ENCODE measurements around the gene SWSAP1.
"Not testable (repeated sequence)": the region's sequence is repeated elsewhere in the genome, so short reads cannot be mapped to it uniquely, and the experiment has no call there.

Gene SWSAP1

DNA sequence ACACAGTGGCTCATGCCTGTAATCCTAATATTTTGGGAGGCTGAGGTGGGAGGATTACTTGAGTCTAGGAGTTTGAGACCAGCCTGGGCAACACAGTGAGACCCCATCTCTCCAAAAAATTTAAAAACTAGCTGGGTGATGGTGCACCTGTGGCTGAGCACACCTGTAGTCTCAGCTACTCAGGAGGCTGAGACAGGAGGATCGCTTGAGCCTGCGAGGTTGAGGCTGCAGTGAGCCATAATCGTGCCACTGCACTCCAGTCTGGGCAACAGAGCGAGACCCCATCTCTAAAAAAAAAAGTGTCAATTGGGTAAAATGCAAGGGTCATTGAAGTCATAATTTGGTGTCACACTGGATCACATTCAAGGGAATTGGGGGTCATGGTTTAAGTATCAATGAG lies 20.4 kb upstream of the SWSAP1 start:
- in situ Hi-C loops (cut with HindIII; ENCODE audit: low sequenced_read_pairs), result not testable (repeated sequence)

DNA sequence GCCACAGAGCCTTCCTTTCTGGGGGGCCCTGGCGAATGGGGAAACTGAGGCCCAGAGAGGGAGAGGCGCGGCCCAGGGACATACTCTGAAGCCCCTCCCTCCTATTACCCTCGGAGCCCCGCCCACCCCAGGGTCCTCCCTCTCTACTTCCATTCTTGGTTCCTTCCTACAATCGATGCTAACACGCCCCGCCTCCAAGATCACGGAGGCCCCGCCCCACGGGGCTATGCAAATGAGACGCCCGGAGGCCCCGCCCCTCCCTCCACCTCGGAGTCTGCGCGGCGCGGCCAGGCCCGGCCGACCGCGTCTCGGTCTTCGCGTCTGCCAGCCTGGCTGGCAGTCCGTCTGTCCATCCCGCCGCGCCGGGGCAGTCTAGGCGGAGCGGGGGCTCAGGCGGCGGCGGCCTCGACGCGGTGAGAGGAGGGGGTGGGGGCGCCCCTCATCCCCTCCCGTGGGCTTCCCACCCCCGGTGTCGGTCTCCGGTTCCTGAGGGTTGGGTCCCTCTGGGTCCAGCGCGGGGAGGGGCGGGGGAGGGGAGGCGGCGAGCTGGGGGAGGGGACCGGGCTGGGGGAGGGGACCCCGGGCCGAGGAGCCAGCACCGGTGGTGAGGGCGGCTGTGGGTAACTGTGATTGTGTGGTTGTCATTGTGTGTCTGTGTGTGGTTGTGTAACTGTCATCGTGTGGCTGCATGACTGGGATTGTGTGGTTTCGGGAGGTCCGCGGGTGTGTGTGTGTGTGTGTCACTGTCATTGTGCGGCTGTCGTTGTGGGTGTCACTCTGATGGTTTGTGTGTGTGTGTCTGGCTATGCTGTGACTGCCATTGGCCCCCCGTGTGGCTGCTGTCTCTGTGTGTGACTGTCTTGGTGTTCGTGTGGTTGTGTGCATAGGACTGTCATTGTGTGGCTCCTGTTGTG lies 19.0 kb upstream of the SWSAP1 start, which contains the start of gene PLPPR2:
PLPPR2 (plus strand) TSS at position 273 of the 914 bp plus-strand sequence. CDS start 2,242 bp downstream, outside the sequence.
- in situ Hi-C loops (cut with HindIII; ENCODE audit: low sequenced_read_pairs), result no loop called here

DNA sequence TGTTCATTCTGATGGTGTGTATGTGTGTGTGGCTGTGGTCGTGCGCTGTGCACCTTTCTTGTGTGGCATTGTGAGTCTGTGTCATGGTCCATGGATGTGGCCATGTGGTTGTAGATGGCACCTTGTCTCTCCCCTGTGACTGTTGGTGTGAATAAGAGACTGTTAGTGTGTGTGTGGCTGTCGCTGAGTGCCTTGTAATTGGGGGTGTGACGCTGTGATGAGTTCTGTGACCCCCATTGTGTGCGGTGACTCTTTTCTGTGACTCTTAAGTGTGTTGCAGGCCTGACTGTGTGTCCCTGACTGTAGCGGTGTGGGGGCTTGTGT lies 18.4 kb upstream of the SWSAP1 start:
- in situ Hi-C loops (cut with HindIII; ENCODE audit: low sequenced_read_pairs), result no loop called here

DNA sequence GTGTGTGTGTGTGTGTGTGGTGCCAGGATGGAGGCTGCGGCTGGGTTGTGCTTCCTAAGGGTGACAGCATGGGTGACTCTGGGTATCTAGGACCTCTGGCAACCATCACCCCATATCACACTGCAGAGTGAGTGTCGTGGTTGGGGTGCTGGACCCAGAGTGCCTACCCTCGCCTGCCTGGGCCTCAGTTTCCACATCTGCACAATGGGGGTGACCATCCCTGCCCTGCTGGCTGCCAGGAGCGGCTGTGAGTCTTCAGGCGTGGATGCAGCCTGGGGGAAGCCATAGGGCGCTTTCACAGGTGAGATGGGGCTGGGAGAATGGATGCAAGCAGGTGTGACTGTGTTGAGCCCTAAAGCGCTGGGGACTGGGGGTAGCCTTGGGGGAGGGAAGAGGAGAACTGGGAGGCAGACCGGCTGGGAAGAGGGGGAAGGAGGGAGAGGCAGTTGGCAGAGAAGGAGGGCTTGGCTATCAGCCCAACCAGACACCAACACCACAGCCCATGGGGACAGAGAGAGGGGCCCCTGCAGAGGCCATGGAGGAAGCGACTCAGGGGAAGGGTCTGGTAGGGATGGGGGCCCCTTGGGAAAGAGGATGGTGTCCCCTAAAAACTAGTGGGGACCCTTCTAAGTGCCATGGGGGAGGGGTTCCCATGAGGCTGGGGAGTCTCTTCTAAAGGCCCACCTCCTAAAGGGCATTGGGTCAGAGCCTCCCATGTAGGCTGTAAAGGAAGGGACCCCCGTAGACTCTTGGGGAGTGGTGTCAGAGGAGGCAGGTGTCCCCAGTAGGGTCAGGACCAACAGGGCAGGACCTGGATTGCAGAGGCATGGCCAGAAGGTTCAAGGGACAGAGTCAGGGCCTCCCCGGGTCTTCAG lies 17.6 kb upstream of the SWSAP1 start:
- in situ Hi-C loops (cut with HindIII; ENCODE audit: low sequenced_read_pairs), result no loop called here

DNA sequence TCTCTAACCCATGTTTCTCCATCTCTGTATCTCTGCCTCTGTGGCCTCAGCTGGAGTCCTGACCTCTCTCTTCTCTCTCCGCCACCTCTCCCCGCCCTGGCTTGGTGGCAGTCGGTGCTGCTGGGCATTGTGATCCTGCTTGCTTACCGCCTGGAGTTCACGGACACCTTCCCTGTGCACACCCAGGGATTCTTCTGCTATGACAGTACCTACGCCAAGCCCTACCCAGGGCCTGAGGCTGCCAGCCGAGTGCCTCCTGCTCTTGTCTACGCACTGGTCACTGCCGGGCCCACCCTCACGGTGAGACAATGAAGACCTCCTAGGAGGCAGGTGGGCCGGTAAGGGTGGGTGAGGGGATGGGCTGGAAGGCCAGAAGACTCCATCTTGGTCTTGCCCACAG lies 15.0 kb upstream of the SWSAP1 start:
- in situ Hi-C loops (cut with HindIII; ENCODE audit: low sequenced_read_pairs), result no loop called here

DNA sequence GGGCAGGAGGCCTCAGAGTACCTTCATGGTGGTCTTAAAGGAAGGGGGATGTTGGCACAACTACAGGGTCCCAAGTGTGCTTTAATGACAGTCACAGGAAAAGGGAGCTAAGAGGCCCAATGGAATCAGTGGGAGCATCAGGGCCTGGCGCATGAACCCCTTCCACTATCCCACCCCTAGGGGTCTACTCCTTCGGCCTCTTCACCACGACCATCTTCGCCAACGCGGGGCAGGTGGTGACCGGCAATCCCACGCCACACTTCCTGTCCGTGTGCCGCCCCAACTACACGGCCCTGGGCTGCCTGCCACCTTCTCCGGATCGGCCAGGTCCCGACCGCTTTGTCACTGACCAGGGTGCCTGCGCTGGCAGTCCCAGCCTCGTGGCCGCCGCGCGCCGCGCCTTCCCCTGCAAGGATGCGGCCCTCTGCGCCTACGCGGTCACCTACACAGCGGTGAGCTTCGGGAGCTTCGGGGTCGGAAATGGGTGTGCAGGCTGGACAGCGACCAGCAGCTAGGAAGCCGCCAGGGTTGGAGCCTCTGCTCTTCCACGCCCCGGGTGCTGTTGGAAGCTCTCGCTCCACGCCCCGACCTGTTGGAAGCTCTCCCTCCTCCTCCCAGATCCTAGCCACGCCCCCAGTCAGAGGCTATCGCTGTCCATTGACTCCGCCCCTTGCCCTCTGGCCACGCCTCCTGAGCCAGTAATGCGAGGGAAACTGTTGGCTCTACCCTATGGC lies 13.3 kb upstream of the SWSAP1 start:
- in situ Hi-C loops (cut with HindIII; ENCODE audit: low sequenced_read_pairs), result no loop called here

DNA sequence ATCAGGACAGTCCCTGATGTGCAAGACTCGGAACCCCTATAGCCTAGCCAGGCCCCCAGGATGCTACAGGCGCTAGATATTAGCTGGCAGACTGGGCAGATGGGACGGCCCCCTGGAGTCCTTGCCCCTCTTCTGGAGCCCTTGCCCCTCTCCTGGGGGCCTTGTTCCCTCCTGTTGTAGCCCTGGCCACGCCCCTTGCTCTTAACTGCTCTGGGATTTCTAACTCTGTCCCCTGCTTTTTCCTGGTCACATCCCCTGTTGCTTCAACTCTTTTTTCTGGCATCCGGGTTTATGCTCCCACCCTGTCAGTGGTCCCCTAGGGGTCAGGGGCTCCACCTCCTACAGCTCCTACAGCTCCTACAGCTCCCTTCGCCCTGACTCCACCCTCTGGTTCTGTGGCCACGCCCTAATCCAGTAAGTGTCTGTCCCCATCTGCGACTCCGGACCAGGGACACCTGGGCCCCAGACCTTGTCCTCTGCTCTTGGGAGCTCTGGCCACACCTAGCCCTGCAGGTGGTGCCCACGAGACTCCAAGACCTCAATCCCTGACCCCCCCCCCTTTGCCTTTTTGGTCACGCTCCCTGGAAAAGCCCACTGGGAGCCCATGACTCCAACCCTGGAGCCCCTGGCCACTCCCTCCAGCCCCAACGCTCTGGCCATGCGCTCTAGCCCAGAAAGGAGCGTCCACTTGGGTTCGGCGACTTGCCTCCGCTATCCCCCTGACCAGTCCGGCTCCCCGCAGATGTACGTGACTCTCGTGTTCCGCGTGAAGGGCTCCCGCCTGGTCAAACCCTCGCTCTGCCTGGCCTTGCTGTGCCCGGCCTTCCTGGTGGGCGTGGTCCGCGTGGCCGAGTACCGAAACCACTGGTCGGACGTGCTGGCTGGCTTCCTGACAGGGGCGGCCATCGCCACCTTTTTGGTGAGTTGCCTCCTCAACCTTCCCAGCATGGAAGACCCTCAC lies 12.4 kb upstream of the SWSAP1 start:
- in situ Hi-C loops (cut with HindIII; ENCODE audit: low sequenced_read_pairs), result no loop called here

DNA sequence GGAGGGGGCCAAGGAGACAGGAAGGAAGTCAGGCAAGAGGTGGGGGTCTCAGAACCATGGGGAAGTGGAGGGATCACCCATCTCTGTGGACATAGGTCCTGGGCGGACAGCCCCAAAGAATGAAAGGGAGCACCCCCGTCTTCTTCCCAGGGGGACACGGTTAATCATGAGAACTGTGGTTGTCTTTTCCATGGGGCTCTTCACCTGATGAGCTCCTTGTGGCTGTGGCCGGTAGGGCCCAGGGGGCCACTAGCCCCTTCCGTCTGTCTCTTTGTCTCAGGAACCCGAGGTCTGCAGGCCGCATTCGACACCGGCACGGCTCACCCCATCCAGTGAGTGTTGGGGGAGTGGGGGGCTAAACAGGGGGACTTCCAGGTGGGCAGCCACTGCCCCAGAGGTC lies 10.6 kb upstream of the SWSAP1 start:
- in situ Hi-C loops (cut with HindIII; ENCODE audit: low sequenced_read_pairs), result no loop called here

DNA sequence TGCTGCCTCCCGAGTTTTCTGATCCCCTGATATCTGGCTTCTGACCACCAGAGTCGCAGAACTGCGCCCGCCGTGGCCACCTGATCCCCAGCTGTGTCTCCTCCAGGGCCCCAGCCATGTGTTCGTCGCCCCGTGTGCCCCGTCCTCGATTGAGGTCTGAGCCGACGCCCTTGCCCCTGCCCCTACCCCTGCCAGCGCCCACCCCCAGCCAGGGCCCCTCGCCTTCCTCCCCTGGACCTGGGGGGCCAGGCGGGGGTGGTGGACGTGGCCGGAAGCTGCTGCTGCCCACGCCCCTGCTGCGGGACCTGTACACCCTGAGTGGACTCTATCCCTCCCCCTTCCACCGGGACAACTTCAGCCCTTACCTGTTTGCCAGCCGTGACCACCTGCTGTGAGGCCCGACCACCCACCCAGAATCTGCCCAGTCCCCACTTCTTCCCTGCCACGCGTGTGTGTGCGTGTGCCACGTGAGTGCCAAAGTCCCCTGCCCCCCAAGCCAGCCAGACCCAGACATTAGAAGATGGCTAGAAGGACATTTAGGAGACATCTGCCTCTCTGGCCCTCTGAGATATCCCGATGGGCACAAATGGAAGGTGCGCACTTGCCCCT lies 10.1 kb upstream of the SWSAP1 start:
- in situ Hi-C loops (cut with HindIII; ENCODE audit: low sequenced_read_pairs), result no loop called here

DNA sequence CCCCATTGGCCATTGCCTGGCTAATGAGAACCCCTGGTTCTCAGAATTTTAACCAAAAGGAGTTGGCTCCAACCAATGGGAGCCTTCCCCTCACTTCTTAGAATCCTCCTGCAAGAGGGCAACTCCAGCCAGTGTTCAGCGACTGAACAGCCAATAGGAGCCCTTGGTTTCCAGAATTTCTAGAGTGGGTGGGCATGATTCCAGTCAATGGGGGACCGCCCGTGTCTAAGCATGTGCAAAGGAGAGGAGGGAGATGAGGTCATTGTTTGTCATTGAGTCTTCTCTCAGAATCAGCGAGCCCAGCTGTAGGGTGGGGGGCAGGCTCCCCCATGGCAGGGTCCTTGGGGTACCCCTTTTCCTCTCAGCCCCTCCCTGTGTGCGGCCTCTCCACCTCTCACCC lies 9.5 kb upstream of the SWSAP1 start:
- in situ Hi-C loops (cut with HindIII; ENCODE audit: low sequenced_read_pairs), result no loop called here

DNA sequence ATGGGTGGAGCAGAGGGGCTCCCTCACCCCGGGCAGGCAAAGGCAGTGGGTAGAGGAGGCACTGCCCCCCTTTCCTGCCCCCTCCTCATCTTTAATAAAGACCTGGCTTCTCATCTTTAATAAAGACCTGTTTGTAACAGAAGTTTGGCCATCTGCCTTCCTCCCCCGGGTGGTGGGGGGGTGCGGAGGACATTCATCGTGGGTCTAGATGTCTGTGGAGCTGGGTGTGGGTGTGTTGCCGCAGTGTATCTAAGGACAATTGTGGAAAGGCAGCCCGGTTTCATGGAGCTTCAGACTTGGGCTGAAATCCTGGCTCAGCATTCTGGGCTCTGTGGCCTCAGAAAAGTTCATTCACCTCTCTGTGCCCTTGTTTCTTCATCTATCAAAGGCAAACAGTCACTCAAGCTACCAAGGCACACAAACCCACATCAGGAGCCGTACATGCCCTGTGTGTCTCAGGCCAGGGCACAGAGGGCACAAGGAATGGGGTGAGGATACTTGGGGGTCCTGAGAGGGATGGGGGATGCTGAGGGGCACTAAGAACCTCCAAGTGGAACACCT lies 8.8 kb upstream of the SWSAP1 start:
- in situ Hi-C loops (cut with HindIII; ENCODE audit: low sequenced_read_pairs), result no loop called here

DNA sequence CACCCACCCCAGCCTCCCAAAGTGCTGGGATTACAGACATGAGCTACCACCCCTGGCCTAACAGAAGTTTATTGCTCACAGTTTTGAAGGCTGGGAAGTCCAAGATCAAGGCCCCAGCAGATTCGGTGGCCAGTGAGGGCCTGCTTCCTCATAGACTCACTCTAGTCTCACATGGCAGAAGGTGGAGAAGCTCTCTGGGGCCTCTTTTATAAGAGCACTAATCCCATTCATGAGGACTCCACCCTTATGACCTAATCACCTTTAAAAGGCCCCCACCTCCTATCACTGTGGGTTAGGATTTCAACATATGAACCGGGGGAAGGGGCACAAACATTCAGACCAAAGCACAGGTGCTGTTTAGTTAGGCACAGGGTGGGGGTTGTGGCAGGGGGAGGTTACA lies 6.9 kb upstream of the SWSAP1 start:
- in situ Hi-C loops (cut with HindIII; ENCODE audit: low sequenced_read_pairs), result no loop called here

DNA sequence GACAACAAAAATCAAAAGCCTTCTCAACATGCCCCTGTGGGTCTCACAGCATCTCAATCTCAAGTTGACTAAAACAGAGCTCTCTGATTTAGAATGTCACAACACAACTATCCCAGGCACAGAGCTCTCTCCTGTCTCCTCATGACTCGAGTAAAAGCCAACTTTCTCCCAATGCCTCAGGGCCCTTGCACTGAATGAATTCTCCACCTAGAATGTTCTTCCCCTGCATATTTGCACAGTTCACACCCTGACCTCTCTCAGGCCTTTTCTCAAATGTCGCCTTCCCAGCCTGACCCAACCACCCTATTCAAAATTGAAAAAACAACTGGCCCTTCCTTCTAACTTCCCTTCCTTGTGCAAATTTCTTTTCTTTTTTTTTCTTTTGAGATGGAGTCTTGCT lies 3.7 kb upstream of the SWSAP1 start:
- in situ Hi-C loops (cut with HindIII; ENCODE audit: low sequenced_read_pairs), result no loop called here

DNA sequence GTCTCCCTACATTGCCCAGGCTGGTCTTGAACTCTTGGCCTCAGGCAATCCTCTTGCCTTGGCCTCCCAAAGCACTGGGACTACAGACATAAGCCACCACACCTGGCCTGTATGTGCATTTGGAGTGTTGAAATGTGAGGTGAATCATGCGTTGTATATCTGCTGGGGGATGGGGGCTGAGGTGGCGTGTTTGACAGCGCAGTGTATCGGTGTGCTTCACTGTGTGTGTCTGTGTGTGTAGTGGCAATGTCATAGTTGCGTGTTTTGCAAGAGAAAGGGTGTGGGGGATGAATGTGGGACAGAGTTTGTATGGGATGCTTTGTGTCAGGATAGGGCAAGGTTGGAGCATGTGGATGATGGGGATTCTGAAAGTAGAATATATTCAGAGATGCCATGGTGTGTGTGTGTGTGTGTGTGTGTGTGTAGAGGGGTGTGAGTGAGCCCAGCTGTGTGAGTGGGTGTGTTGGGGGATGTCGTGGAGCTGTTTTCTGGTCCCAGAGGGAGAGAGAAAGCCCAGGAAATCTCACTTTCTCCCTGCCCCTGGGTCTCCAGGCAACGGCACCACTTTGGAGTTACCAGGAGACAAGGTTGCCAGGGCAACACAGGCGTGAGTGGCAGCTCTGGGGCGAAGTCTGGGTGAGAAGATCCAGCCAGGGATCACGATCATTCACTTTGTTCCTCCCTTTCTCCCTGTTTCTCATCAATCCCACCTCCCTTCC lies 1.1 kb upstream of the SWSAP1 start:
- in situ Hi-C loops (cut with HindIII; ENCODE audit: low sequenced_read_pairs), result no loop called here

DNA sequence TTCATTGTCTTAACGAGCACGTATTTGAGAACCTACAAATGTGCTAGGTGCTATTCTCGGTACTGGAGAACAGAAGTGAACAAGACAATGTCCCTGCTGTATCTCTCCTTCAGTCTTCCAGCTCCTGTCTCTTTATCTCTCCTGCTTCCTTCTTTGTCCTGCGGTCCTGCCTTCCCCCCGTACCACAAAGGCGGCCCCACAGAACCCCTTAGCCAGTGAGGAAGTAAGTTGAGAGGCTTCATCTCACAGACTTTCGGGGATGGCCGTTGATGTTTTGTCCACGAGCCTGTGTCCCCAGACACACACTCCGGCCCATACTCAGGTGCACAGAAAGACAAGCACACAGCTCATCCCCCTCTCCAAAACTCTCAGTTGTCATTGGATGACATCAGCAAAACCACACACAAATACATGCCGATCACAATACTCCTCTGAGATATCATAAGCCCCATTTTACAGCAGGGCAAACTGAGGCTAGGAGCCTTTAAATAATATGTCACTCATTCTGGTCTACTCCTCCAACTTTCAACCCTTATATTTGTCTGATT lies 507 bp upstream of the SWSAP1 start:
- in situ Hi-C loops (cut with HindIII; ENCODE audit: low sequenced_read_pairs), result no loop called here

DNA sequence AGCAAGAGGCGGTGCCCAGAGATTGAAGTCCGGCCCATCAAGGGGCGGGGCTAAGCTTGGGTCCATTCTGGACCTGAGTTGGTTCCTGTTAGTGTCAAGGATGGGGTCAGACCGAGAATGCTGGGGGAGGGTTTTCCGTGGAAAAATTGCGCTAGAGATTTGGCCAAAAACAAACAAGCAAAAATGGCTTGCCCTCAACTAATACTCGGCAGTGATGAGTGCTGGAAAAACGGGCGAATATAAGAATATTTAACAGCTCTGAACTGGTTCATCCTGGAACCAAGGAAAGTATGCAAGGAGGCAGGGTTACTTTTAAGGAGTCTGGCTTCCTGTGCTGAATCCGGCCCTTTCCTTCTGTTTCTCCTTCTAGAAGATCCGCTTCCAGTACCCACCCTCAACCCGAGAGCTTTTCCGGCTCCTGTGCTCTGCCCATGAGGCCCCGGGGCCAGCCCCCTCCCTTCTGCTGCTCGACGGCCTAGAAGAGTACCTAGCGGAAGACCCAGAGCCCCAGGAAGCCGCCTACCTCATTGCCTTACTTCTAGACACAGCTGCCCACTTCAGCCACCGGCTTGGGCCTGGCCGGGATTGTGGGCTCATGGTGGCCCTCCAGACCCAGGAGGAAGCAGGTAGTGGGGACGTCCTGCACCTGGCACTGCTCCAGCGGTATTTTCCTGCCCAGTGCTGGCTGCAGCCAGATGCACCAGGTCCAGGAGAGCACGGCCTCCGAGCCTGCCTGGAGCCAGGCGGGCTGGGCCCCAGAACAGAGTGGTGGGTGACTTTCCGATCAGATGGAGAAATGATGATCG lies 880 bp downstream of the SWSAP1 start:
- in situ Hi-C loops (cut with HindIII; ENCODE audit: low sequenced_read_pairs), result no loop called here

DNA sequence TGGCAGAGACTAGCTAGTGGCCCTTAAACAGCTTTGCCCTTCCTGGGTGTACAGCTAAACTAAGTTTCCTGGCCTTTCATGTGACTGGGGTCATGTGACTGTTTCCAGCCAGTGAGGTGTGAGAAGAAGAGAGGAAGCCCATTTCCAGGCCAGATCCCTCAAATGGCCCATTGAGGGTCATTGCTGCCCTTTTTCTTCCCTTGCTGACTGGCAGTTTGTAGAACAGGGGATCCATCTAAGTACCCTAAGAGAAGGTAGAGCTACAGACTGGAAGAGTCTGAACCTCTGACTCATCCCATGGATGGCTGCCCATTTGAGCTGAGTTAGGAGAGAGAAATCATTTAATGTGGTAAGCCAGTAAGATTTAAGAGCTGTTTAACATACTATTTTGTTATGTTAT lies 2.8 kb downstream of the SWSAP1 start:
- in situ Hi-C loops (cut with HindIII; ENCODE audit: low sequenced_read_pairs), result no loop called here

DNA sequence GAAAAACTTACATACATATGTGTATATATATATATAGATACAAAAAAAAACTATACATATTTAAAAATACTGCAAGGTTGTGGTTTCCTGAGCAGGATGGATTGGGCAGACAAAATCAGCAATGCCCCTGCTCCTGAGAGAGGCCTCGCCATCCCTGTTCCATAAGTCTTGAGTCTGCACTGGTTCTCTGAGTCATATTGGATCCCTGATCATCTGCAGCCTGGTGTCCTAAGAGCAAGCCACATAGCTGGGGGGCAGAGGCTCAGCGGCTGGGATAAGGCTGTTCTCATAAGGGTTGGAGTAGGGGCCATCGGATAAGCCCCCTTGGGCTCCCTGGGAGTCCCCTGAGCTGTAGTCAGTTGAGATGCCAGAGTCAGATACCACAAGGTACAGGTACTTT lies 3.3 kb downstream of the SWSAP1 start:
- in situ Hi-C loops (cut with HindIII; ENCODE audit: low sequenced_read_pairs), result no loop called here

All from DLD1 (cell line).